NCI-H128 (cell line): Measurements from ENCODE around the gene FABP1.

Source experiments
- DNase-seq: peaks from one replicate; lab custom pipeline; 2025; ENCODE audit not compliant: unreplicated experiment; lab: John Stamatoyannopoulos, UW

Gene FABP1

DNA sequence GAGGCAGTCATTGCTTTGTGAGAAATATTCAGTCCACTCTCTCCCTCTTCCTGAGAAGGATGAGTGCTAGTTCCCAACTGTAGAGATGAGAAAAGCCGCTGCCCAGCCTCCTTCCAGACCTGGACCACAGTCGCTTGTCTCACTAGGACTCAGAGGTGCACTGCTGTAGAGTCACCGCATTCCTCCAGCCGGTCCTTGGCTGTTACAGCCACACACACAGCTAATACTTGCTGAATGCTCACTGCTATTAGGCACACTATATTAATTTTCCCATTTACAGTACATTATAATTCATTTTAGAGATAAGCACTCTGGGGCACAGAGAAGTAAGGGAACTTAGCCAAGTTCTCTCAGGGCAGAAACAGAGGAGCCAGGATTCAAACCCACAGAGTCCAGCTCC is 10.0 kb upstream of the FABP1 start:
- DNase-seq: no peak

DNA sequence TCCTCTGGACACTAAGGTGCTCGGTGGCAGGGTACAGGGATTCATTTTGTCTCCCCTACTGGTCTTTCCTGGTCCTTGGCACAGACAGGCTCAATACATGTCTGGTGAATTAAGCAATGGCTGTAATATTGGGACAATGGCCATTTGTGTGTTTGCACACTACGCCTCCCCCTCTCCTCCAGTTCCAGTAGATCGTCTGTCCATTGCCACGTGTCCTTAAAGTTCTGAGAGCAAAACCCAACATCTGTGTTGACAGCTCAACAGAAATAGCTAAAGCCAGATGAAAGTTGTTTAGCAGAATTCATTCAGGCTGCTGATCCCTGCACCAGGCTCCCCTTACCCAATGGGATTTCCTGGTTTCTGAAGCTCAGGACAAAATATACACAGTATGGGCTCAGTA is 9.0 kb upstream of the FABP1 start:
- no peak for DNase-seq

DNA sequence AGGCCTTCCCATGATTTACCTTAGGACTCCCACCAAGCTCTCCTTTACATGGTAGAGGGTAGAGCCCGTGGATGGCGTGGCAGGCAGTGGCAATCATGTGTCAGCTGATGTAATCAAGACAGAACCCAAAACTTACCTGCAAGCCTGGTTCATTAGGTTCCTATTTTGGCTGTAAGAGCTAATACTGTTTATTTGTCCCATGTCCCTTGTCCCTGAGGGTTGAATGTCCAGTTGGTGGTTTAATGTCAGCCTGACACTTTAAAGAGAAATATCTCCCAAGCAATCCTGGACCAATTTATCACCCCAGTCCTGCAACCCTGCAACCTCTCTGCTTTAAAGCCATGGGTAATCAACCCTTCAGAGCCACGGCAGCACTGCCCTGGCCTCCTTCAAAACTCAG is 6.0 kb upstream of the FABP1 start:
- DNase-seq: no peak

DNA sequence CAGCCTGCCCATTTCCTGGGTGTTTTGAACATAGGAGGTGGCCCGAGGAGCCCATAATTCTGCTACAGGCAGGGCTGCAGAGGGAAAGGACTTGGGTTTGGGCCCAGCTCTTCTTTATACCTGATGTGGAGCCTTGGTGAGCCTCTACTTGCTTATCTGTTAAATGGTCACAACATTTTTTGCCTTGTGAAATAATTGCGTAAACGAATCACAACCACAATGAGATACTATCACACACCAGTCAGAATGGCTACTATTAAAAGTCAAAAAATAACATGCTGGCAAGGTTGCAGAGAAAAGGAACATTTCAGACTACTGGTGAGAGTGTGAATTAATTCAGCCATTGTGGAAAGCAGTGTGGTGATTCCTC is 4.1 kb upstream of the FABP1 start:
- DNase-seq: no peak

DNA sequence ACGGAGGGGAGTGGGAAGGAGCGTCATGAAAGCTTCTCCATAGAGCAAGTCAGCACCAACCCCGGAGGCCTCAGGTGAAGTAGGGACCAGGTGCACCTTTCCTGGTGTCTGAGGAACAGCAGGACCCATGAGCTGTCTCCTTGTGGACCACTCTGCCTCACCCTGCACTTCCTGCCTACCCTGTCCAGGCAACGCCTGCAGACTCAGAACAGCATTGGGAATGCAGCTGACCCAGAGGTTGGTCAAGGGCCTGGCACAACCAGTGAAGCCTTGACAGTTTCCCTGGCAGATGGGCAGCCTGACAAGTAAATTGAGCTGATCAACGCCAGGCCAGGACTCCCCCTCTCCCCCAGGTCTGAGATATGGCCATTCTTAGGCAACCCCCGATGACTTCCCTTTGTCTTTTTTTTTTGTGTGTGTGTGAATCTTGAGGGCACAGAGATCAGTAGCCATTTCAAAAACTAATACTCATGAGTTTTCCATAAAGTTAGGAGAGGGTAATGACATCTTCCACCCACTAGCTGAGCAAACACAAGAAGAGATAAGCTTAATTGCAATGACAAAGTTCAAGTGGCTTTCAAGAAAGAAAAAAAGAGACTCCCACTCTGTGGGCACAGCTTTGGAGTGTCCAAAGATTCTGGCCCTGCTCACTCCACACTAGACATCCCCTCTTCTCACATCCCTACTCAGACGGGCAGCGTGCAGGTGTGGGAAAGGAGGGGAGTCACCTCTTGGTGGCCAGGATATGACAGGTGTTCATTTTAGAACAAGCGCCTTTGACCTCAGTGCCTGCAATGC is 3.5 kb upstream of the FABP1 start:
- no peak for DNase-seq

DNA sequence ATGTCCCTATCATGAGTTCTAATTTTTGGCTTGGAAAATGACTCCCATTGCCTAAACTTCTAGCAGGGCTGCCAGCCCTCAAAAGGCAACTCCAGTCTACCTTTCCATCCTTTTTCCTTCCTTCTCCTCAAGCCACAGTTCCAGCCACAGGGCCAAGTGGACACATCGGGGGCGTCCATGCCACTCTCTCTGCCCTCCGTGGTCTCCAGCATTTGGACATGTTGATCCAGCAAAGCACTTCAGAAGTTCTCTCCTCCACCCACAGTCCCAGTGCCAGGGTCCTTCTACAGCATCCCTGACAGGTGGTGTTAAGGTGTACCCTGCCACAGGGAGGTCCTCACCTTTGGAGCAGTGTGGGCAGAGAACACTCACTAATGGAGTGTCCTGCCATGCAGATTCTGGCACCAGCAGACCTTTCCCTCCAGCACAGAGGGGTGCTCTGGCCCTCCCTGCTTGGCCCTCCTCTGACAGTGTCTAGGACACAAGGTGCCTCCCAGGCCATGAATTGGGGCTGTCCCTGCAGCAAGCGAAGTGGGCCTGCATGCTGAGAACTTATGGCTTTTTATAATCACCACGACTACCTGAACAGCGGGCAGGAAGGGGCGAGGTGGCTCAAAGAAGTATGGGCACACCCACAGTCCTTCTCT is 1.6 kb upstream of the FABP1 start:
- no peak for DNase-seq

DNA sequence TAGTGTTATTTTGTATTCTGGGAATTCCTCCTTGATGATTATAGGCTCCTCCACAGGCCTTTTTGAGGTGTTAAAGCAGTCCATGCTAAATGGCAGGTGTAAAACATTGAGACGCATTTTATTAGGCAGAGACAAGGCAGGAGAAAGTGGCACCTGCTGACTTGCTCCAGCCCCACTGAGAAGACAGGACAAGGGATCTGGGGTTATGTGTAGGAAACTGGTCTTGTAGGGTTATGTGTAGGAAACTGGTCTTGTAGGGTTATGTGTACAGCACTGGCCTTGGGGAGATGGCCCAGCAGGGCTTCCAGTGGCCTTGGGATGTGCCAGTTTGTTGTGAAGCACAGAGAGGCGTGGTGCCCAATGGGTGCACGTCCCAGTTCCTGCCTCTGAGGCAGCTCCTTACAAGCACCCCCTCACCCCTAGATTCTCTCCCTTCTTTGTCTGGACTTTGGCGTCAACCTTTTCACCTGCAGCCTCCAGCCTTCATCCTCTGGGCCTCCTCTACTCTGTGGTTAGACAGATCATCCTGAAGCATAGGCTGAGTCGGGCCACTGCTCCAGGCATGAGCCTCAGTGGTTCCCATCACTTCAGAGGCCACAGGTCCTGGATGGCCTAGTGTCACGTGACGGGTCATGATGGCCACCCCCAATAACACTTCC is 921 bp upstream of the FABP1 start:
- no peak for DNase-seq

DNA sequence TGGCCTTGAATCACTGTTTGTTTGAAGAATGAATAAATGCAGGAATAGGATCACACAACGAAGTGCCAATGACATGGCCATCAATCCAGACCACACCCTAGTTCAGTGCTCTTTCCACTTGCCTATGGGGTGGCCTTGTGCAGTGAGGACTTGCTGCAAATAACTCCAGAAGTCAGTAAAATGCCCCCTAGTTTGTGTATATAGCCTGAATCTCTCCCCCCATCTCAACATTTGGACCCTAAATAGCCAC is 299 bp downstream of the FABP1 start:
- DNase-seq: no peak

DNA sequence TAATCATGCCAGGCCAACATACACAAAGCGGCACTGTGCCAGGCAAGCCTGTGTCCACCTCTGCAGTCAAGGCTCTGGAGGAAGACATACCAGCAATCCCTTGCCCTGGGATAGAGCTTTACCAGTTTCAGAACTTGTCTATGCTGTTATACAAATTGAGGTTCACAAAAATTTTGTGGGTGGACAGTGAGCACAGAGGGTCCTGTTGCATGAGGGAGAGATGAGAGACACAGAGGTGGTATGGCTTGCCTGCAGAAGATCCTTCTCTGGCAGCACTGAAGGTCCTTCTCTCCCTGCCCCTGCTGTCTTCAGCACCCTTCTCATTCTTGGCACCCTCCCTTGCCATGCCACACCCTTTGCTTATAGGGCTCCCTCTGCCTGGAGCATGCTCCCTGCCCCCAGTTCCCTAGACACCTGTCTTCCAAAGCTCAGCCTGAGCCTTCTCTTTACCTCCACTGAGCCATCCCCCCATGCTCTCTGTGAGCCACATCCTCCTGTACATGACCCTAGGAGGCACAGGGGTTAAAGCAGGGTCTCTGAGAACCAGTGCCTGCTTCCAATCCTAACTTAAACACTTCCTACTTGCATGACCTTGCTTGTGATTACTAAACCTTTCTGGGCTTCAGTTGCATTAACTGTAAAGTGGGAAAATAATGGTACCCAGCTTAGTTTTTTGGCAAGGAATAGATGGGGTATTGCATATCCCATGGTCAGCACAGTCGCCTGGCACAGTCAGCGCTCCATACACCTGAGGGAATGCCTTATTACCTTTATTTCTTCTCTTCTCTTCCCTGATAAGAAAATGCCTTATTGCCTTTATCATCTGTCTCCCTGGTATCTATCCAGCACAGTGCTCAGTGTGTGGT is 857 bp downstream of the FABP1 start:
- no peak for DNase-seq

DNA sequence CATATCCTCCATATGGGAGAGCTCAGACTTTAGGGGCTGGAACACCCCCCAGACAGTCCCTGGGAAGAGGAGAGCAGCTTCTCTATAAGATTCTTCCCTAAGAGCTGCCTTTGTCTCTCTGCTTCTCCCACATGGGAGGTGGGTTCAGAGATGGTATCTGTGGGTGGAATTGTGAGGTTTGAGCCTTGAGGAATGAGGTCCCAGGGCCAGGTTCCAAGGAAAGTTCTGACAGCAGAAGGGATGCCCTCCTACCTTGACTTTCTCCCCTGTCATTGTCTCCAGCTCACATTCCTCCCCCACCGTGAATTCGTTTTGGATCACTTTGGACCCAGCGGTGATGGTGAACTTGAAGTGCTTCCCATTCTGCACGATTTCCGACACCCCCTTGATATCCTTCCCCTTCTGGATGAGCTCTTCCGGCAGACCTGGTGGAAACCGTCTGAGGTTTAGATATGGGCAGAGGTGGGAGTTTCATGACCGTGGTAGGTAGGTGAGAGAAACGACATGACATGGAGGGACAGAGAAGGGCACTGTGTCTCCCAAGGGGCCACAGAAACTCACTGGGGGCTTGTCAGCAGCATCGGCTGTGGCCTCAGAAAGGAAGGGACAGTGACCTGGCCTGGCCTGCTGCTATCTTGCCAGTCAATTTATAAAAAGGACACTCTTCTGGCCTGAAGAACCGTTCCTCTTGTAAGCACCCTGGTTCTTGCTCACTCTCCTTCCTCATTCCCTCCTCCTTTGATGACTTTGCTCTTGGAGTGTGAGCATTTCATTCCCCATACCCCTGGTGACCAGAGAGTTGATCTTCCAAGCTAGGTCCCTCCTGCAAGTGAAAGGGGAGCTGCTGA is 1.7 kb downstream of the FABP1 start:
- no peak for DNase-seq

DNA sequence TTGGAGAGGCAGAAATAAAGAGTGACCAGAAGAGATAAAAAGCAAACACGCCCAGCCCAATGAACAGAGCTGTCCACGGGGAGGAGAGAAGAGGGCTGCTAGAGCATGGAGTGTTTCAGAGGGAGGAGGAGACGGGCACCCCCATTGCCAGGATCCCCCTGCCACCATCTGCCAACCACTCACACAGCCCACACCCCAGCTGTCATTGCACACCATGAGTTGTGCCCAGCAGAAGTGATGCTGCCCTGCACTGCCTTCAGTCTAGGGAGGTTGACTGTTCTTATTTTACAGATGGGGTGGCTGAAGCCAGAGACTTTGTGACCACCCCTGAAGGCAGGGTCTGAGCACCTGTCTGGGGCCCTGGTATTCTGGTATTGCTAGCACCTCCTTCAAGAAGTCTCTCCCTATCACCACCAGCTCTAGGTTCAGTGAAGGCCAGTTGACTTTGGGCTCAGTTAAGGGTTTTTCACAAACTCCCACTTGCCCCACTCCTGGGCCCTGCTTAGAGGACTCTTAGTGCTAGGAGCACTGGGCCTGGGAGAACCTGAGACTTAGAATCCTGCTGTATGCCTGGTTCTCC is 2.4 kb downstream of the FABP1 start:
- DNase-seq: no peak

DNA sequence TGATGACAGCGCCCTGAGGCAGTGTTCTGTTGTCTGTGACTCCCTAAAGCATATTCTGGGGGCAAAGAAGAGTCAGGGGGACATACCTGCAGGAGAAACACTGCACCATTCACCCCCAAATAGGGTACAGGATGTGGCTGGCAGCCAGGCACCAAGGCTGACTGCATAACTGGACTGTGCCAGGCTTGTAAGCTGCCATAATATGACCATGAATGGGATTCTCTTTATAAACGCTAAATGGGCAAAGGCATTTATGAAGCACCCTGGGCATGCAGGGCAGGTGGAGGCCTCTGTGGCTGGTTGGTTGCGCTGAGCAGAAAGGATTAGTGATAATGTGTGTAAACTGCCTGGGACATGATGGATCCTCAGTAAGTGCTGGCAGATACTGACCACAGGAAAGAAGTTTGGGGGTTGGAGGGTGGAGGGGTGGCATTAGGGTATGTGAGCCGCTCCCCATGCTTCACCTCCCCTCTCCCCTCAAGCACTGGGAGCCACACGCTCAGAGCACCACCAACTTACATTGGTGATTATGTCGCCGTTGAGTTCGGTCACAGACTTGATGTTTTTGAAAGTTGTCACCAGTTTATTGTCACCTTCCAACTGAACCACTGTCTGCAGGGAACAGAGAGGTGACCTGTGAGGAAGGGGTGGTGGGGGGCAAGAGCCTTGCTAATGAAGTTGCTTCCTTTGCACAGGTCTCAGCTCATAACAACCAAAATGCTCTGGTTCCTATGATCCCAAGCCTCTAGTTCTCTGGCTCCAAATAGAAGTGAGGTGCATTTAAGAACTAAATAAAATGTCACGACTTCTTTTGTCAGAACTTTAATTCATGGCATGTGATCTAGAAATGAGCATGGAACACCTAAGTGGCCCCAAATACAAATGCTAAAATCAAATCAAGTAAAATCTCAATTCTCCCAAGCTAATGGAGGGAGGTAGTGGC is 3.6 kb downstream of the FABP1 start:
- DNase-seq: no peak

DNA sequence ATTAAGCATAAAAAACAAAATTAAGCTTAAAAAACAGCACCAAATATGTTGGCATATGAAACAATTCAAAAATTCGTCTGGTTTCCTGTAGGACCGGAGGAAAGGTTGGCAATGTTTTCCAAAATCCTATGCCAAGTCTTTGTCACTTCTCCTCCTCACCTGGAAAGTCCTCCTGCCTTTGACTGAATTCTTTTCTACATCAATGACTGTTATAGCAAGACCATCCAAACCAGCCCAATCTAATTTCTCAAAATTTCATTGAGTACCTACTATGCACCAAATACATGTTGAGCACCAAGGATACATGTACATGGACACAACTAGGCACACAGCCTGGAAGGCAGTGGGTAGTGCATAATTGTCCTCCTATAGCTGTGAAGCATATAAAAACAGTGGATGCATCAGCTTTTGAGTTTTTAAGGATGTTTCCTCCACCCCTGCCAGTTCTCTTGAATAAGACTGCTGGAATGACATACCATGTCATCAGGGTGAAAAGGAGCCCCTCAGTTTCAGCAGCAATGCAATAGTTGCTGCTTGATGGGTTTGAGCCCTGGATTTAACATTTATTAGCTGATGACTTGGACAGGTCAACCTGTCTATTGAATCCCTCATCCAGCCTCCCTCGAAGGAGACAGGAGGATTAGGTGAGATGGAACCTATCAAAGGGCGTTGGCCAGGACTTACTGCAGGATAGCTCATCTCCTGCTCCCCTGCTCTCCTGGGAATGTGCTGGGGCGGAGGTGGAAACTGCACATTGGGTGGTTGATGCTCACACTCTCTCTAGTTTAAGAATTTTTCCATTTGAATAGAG is 4.5 kb downstream of the FABP1 start:
- DNase-seq: no peak

DNA sequence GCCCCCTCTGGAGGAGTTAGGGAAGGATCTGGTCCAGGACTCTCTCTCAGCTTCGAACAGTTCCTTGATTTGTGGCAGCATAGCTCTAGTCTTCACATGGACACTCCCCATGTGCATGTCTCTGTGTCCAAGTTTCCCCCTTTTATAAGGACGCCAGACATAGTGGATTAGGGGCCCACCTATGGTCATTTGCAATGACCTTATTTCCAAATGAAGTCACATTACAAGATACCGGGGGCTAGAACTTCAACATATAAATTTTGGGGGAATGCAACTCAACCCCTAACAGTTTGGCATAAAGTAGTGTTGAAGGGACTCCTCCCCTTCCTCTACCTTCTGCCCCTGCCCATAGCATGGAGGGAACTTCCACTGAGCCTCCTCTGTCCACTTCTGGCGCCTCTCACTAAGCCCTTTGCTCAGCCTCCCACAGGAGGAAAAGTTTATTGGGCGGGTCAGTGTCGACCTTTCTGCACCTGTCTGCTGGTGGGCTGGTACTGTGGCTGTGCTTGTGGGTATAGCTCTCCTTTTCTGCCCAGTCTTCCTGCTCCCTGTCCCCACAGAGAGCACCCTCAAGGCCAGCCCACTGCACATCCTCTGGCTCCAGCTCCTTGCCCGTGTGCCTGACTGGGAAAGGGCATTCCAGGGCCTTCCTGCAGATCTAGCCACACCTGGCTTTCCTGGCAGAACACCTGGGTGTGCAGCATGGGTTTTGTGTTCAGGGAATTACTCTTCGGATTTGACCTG is 5.5 kb downstream of the FABP1 start:
- no peak for DNase-seq

DNA sequence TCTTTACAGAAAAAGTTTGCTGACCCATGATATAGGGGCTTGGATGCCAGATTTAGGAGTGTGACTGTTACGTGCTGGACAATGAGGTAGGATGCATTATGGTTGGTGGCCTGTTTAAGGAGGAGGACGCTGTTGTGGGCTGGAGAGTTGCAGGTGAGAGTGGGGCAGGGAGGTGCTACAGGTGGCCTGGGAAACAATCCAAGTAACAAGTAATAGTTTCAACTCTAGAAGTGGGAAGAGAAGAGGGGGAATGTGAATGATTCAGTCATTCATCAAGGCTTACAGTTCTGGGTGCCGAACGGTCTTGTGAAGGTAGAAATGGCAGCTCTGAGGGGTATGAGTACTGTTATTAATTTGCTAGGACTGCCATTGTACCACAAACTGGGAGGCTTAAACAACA is 6.2 kb downstream of the FABP1 start:
- no peak for DNase-seq

DNA sequence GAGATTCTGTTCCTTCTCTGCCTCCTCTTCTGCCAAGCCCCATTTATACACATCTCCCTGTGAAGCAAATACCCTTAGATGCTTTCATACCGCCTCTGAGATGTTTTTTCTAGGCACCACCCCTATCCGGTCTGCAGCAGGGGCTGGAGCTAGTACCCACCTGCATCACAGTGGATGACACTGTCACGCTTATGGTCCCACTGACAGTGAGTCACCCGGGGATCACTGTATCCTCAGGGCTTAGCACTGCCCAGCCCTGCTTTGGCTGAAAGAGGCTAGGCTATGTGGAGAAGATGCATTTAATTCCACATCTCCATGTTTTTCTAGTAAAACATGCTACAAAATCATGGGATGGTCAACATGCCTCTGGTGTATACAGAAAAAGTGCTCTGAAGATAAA is 9.9 kb downstream of the FABP1 start:
- no peak for DNase-seq

DNA sequence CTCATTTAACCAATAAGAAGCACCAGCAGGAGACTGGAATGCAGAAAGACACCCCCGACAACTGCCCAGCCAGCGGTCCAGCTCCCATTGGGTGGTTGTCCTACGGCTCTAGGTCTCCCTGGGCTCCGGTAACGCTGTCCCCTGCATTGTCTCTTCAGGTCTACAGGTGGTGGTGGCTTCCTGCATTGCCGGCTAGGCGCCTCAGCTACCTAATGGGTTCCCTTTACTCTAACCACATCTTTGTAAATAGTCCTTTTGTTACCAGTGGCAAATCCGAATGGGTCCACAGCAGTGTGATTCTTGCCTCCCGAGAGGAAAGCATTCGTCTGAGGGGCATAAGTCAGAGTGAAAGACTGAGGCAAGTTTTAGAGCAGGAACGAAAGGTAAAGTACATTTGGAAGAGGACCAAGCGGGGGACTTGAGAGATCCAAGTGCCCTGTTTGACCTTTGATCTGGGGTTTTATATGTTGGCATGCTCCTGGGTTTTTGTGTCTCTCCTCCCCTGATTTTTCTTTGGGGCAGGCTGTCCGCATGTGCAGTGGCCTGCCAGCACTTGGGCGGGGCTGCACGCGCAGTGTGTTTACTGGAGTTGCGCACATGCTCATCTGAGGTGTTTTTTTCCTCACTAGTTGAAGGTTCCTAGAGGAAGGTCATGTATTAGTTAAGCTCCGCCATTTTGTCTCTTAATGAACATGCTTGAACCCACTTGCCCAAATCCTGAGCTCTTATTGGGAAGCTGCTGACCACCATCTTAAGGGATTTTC is 11.0 kb downstream of the FABP1 start:
- no peak for DNase-seq
